Measurements from ENCODE around the gene BTBD9. TPM values are rescaled to one million over a fixed set of nuclear protein-coding genes. Genes with fewer than 3 reads are reported as not detected.

Gene BTBD9
- total and polyA plus RNA-seq, 2 donors (not counting 3 experiments of a cell fraction or from before 2014, with no cell fraction given): 4.9 to 15.0 TPM

GRCh38 chr6:38162493-38163185 lies 477.1 kb downstream of the BTBD9 start:
- TF ChIP-seq POLR2AphosphoS5 (IDR thresholded peaks at IDR 0.05; ENCODE audit: insufficient read depth, low read depth, low read length): no peak
- no peak for TF ChIP-seq FOS (IDR thresholded peaks at IDR 0.05; ENCODE audit: borderline replicate concordance, insufficient read depth, low read length)
- TF ChIP-seq MYC (IDR thresholded peaks at IDR 0.05; ENCODE audit: low read depth, low read length): no peak
- TF ChIP-seq CTCF (IDR thresholded peaks at IDR 0.05; ENCODE audit: extremely low read depth in 1 of 2, insufficient read depth in 1 of 2, low read depth in 1 of 2, low read length in 2 of 2): no peak
- TF ChIP-seq EZH2 (IDR thresholded peaks at IDR 0.05; ENCODE audit: borderline replicate concordance, low read depth, low read length, severe bottlenecking): no peak
- TF ChIP-seq JUN (IDR thresholded peaks at IDR 0.05; ENCODE audit: borderline replicate concordance, insufficient read depth, insufficient read length, low read depth): no peak
- TF ChIP-seq, protein P1, sequence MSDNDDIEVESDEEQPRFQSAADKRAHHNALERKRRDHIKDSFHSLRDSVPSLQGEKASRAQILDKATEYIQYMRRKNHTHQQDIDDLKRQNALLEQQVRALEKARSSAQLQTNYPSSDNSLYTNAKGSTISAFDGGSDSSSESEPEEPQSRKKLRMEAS (IDR thresholded peaks at IDR 0.05; ENCODE audit: insufficient read depth, insufficient read length): no peak
- TF ChIP-seq POLR2A (IDR thresholded peaks at IDR 0.05; ENCODE audit: low read depth, low read length): no peak
- TF ChIP-seq GATA2 (IDR thresholded peaks at IDR 0.05; ENCODE audit: insufficient read depth, insufficient read length, low read depth, low read length): no peak
- Histone ChIP-seq H3K4me2 (ENCODE audit: insufficient read depth, low read length) (no peak overlapping the region), H3K9me1 (replicated peaks; ENCODE audit: control insufficient read depth, extremely low read depth, insufficient read depth, low read length) (no peaks in the 10 kb centered on the region), H3K4me3 (replicated peaks in 1 of 3; ENCODE audit: insufficient read depth in 1 of 3, low read depth in 1 of 3, low read length in 3 of 3) (no peak overlapping the region), H3K27me3 (ENCODE audit: control insufficient read depth in 2 of 2, insufficient read depth in 2 of 2, low read length in 2 of 2) (no peaks in the 10 kb centered on the region), H3K4me1 (ENCODE audit: control insufficient read depth, extremely low read depth, insufficient read depth, low read length) (no peaks in the 10 kb centered on the region), H3K27ac (ENCODE audit: insufficient read depth, low read depth, low read length) (no peak overlapping the region), H4K20me1 (replicated peaks; ENCODE audit: control insufficient read depth, extremely low read depth, insufficient read depth, low read length) (no peaks in the 10 kb centered on the region), H2AFZ (ENCODE audit: low read depth, low read length) (no peak overlapping the region), H3K9ac (replicated peaks; ENCODE audit: extremely low read depth, insufficient read depth, low read length) (no peak overlapping the region), H3K79me2 (ENCODE audit: control insufficient read depth, insufficient read depth, low read length) (no peaks in the 10 kb centered on the region), H3K36me3 (ENCODE audit: control insufficient read depth in 2 of 2, extremely low read depth in 1 of 2, insufficient read depth in 2 of 2, low read length in 2 of 2) (no peaks in the 10 kb centered on the region), H3K9me3 (replicated peaks; ENCODE audit: control insufficient read depth, insufficient read depth, low read length) (no peaks in the 10 kb centered on the region)
- no TSS peak for BruUV-seq (replicated peaks)
- no peak for FAIRE-seq
- ChIA-PET POLR2A (no interaction called here), CTCF (no interaction called here)
- DNase-seq (ENCODE audit: low read depth, low spot score): no peak
- dilution Hi-C loops (cut with MboI; ENCODE audit: extremely low pct_ligation_motif_present, low sequenced_read_pairs) (no loop called here), intact Hi-C loops (cut with micrococcal nuclease) (no loop called here)

Measured in endothelial cell of umbilical vein (primary cell).